Osteoblast (primary cell): ENCODE measurements around the gene TRIM10. TPM values are rescaled to one million over a fixed set of nuclear protein-coding genes. Genes with fewer than 3 reads are reported as not detected.
A peak's percentile ranks its signal among the peaks of the same experiment; 100 is the strongest.

Experiments used
- DNase-seq: peaks from one replicate; pipeline ENCODE4 v3.0.0; 2011; ENCODE audit warnings: low spot score, mixed read lengths; ENCODE audit not compliant: insufficient read length; ENCODE audit errors: missing footprints
- H2AFZ ChIP-seq: 2 replicates; pipeline ENCODE4 v1.6.0; 2011; ENCODE audit warnings: mild to moderate bottlenecking, low read length
- H3K27ac ChIP-seq: 2 replicates; pipeline ENCODE4 v1.5.1; 2011; ENCODE audit warnings: mild to moderate bottlenecking, low read depth, low read length, moderate library complexity
- H3K27me3 ChIP-seq: 2 replicates; pipeline ENCODE4 v1.6.0; 2012; ENCODE audit warnings: mild to moderate bottlenecking, control low read depth, inconsistent platforms, low read length, moderate library complexity; ENCODE audit not compliant: insufficient read depth
- H3K36me3 ChIP-seq: 2 replicates; pipeline ENCODE4 v1.5.1; 2011; ENCODE audit warnings: mild to moderate bottlenecking, low read length, control low read depth, moderate library complexity; ENCODE audit not compliant: insufficient read depth
- H3K4me1 ChIP-seq: 2 replicates; pipeline ENCODE4 v1.5.1; 2011; ENCODE audit warnings: mild to moderate bottlenecking, low read length, control low read depth, moderate library complexity; ENCODE audit not compliant: insufficient read depth
- H3K4me2 ChIP-seq: 2 replicates; pipeline ENCODE4 v1.6.0; 2011; ENCODE audit warnings: mild to moderate bottlenecking, low read length; ENCODE audit not compliant: insufficient read depth
- H3K4me3 ChIP-seq: fragments of 200-600 bp; sonication (generic); 3 replicates; pipeline ENCODE4 v1.5.1; 2012; ENCODE audit warnings: mild to moderate bottlenecking, low read length, inconsistent platforms; ENCODE audit not compliant: insufficient read depth
- H3K79me2 ChIP-seq: 2 replicates; pipeline ENCODE4 v1.6.0; 2012; ENCODE audit warnings: mild to moderate bottlenecking, low read length, control low read depth, inconsistent platforms; ENCODE audit not compliant: insufficient read depth
- H3K9me3 ChIP-seq: 2 replicates; pipeline ENCODE4 v1.5.1; 2011; ENCODE audit warnings: low read depth, low read length, control low read depth
- H4K20me1 ChIP-seq: 2 replicates; pipeline ENCODE4 v1.6.0; 2012; ENCODE audit warnings: mild to moderate bottlenecking, low read length, control low read depth; ENCODE audit not compliant: insufficient read depth
- small RNA-seq: library from RNA; depleted of rRNA; stranded (forward); fragments of <200 nt; gene quantifications from one replicate; pipeline ENCODE3, GENCODE V24; 2012
- total RNA-seq: library from RNA; depleted of rRNA; stranded (reverse); fragments of >200 nt; gene quantifications from 2 replicates; pipeline ENCODE4 v1.2.3, GENCODE V29; 2012
- TF ChIP-seq, protein P1 (sequence below): IDR thresholded peaks from 2 replicates; pipeline ENCODE4 v1.5.1; 2011; ENCODE audit warnings: mild to moderate bottlenecking, low read depth, low read length, moderate library complexity; ENCODE audit errors: extremely low read depth

The TRIM10 gene
- total RNA-seq, 1 donor = not detected

DNA sequence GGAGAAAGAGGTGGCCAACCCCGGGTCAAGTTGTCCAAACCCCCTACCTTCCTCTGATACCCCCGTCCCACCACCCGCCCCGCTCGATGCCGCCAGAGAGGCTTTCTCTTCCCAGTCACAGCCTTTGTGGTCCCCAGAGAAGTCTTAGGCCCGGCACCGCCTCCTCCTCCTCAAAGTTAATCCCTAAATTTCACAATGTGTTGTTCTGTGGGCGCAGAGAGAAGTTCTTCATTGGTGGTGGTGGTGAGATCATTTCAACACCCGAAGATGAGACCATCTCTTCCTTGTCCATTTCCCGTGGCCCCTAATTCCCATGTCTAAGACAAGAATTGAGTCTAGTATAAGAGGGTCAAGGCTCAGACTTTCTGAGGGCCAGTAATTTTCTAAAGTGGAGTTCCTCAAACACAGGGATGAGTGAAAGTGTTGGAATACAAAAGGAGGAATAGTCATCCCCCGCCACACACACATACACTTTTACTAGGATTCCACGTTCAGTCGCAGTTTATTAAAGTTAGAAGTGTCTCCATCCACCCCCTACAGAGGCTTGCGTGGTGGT lies 58.5 kb downstream of the TRIM10 start:
- H2AFZ ChIP-seq = peak overlapping the region; percentile 82
- peak overlapping the region; percentile 70 for H3K27ac ChIP-seq
- H3K27me3 ChIP-seq = peaks cover 39% of the 10 kb centered on the region
- H3K4me3 ChIP-seq = peak overlapping the region; percentile 69
- peaks cover 26% of the 10 kb centered on the region for H3K4me1 ChIP-seq
- DNase-seq = peak; percentile 83
- no peaks in the 10 kb centered on the region for H3K36me3 ChIP-seq
- no peaks in the 10 kb centered on the region for H4K20me1 ChIP-seq
- peak overlapping the region; percentile 80 for H3K4me2 ChIP-seq
- TF ChIP-seq, protein P1, sequence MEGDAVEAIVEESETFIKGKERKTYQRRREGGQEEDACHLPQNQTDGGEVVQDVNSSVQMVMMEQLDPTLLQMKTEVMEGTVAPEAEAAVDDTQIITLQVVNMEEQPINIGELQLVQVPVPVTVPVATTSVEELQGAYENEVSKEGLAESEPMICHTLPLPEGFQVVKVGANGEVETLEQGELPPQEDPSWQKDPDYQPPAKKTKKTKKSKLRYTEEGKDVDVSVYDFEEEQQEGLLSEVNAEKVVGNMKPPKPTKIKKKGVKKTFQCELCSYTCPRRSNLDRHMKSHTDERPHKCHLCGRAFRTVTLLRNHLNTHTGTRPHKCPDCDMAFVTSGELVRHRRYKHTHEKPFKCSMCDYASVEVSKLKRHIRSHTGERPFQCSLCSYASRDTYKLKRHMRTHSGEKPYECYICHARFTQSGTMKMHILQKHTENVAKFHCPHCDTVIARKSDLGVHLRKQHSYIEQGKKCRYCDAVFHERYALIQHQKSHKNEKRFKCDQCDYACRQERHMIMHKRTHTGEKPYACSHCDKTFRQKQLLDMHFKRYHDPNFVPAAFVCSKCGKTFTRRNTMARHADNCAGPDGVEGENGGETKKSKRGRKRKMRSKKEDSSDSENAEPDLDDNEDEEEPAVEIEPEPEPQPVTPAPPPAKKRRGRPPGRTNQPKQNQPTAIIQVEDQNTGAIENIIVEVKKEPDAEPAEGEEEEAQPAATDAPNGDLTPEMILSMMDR = no peak
- H3K79me2 ChIP-seq = no peaks in the 10 kb centered on the region
- H3K9me3 ChIP-seq = no peaks in the 10 kb centered on the region

Small RNA genes lying within 50 kb of the gene (small RNA-seq; reads per million reads assigned to genes)
- not detected for gene RF00554

Other genes starting within 250 kb of the TRIM10 start
- 268 and 292 TPM in 2 replicates for gene HLA-A, start 218.7 kb downstream of the TRIM10 start, total RNA-seq
- 16.8 and 21.4 TPM in 2 replicates for gene POLR1H, start 99.9 kb downstream of the TRIM10 start, total RNA-seq
- gene PPP1R11, start 94.0 kb downstream of the TRIM10 start, total RNA-seq = 35.1 TPM in 2 replicates
- gene RNF39, start 85.4 kb downstream of the TRIM10 start, total RNA-seq = not detected in 2 replicates
- not detected in 2 replicates for gene TRIM31, start 48.1 kb downstream of the TRIM10 start, total RNA-seq
- not detected in 2 replicates for gene TRIM40, start 25.1 kb downstream of the TRIM10 start, total RNA-seq
- gene TRIM15, start 2.3 kb upstream of the TRIM10 start, total RNA-seq = not detected in 2 replicates
- gene TRIM26, start 52.2 kb upstream of the TRIM10 start, total RNA-seq = 20.6 and 29.3 TPM in 2 replicates
- gene TRIM39, start 165.7 kb upstream of the TRIM10 start, total RNA-seq = 12.1 and 14.5 TPM in 2 replicates
- 23.9 and 24.6 TPM in 2 replicates for gene RPP21, start 183.9 kb upstream of the TRIM10 start, total RNA-seq